H9 (cell line): Measurements from ENCODE around the gene SP4. TPM values are rescaled to one million over a fixed set of nuclear protein-coding genes. Genes with fewer than 3 reads are reported as not detected.

Experiments used
- DNase-seq: peaks from one replicate; pipeline ENCODE4 v3.0.0-alpha.2; 2017
- H2AFZ ChIP-seq: one replicate; pipeline ENCODE4 v1.6.1; 2013; ENCODE audit warnings: mild to moderate bottlenecking, low read length, control low read depth, moderate library complexity
- H2AK5ac ChIP-seq: 2 replicates; pipeline ENCODE4 v1.6.1; 2013; ENCODE audit warnings: low read length, control low read depth, mixed read lengths; ENCODE audit not compliant: insufficient read length
- H2BK120ac ChIP-seq: one replicate; pipeline ENCODE4 v1.6.1; 2013; ENCODE audit warnings: low read depth, mild to moderate bottlenecking, low read length, control low read depth, inconsistent platforms; ENCODE audit not compliant: poor library complexity, severe bottlenecking
- H2BK12ac ChIP-seq: 2 replicates; pipeline ENCODE4 v1.6.1; 2013; ENCODE audit warnings: low read length, control low read depth, mixed read lengths, low read depth; ENCODE audit not compliant: insufficient read length
- H2BK15ac ChIP-seq: 2 replicates; pipeline ENCODE4 v1.6.1; 2013; ENCODE audit warnings: low read depth, low read length, control low read depth
- H2BK20ac ChIP-seq: one replicate; pipeline ENCODE4 v1.6.1; 2013; ENCODE audit warnings: low read depth, mild to moderate bottlenecking, low read length, control low read depth, inconsistent platforms; ENCODE audit not compliant: poor library complexity, severe bottlenecking
- H2BK5ac ChIP-seq: 2 replicates; pipeline ENCODE4 v1.6.1; 2013; ENCODE audit warnings: low read length, control low read depth, mixed read lengths; ENCODE audit not compliant: insufficient read length
- H3K14ac ChIP-seq: 2 replicates; pipeline ENCODE4 v1.6.1; 2013; ENCODE audit warnings: low read length, control low read depth; ENCODE audit not compliant: insufficient read depth
- H3K18ac ChIP-seq: 2 replicates; pipeline ENCODE4 v1.6.1; 2013; ENCODE audit warnings: low read depth, mild to moderate bottlenecking, mixed read lengths, low read length, control low read depth; ENCODE audit not compliant: insufficient read length
- H3K23ac ChIP-seq: 2 replicates; pipeline ENCODE4 v1.6.1; 2013; ENCODE audit warnings: low read length, control low read depth, mixed read lengths, low read depth; ENCODE audit not compliant: insufficient read length
- H3K23me2 ChIP-seq: 2 replicates; pipeline ENCODE4 v1.6.1; 2013; ENCODE audit warnings: low read depth, mild to moderate bottlenecking, mixed read lengths, low read length, control low read depth; ENCODE audit not compliant: insufficient read length, poor library complexity, severe bottlenecking
- H3K27ac ChIP-seq: 2 replicates; pipeline ENCODE4 v1.5.1; 2013; ENCODE audit warnings: low read length, control low read depth, mixed read lengths, low read depth; ENCODE audit not compliant: insufficient read length
- H3K27me3 ChIP-seq: 2 replicates; pipeline ENCODE4 v1.6.1; 2013; ENCODE audit warnings: low read length, control low read depth, inconsistent platforms; ENCODE audit not compliant: insufficient read depth
- H3K4ac ChIP-seq: 2 replicates; pipeline ENCODE4 v1.6.1; 2013; ENCODE audit warnings: low read depth, mild to moderate bottlenecking, control low read depth, inconsistent platforms, low read length, moderate library complexity
- H3K4me1 ChIP-seq: 2 replicates; pipeline ENCODE4 v1.6.1; 2013; ENCODE audit warnings: low read length, control low read depth, inconsistent platforms; ENCODE audit not compliant: insufficient read depth
- H3K4me2 ChIP-seq: 2 replicates; pipeline ENCODE4 v1.6.1; 2013; ENCODE audit warnings: low read length, control low read depth, mixed read lengths; ENCODE audit not compliant: insufficient read length, insufficient read depth
- H3K56ac ChIP-seq: 2 replicates; pipeline ENCODE4 v1.6.1; 2013; ENCODE audit warnings: low read depth, mild to moderate bottlenecking, mixed read lengths, low read length, control low read depth; ENCODE audit not compliant: insufficient read length
- H3K79me1 ChIP-seq: 2 replicates; pipeline ENCODE4 v1.6.1; 2013; ENCODE audit warnings: low read depth, mild to moderate bottlenecking, moderate library complexity, low read length, control low read depth, inconsistent platforms; ENCODE audit not compliant: insufficient read depth, poor library complexity, severe bottlenecking
- H3K79me2 ChIP-seq: 2 replicates; pipeline ENCODE4 v1.6.1; 2013; ENCODE audit warnings: low read length, control low read depth, inconsistent platforms; ENCODE audit not compliant: insufficient read depth
- H3K9ac ChIP-seq: 2 replicates; pipeline ENCODE4 v1.6.1; 2013; ENCODE audit warnings: low read length, control low read depth, mixed read lengths; ENCODE audit not compliant: insufficient read length; ENCODE audit errors: extremely low read depth
- H3K9me3 ChIP-seq: one replicate; pipeline ENCODE4 v1.6.1; 2013; ENCODE audit warnings: low read depth, low read length, inconsistent platforms; ENCODE audit not compliant: control insufficient read depth
- H3T11ph ChIP-seq: one replicate; pipeline ENCODE4 v1.6.1; 2013; ENCODE audit warnings: mild to moderate bottlenecking, low read length, control low read depth, inconsistent platforms
- H4K20me1 ChIP-seq: one replicate; pipeline ENCODE4 v1.6.1; 2013; ENCODE audit not compliant: control insufficient read depth, insufficient read length, insufficient read depth
- H4K5ac ChIP-seq: 2 replicates; pipeline ENCODE4 v1.6.1; 2013; ENCODE audit warnings: low read depth, mild to moderate bottlenecking, mixed read lengths, low read length, control low read depth; ENCODE audit not compliant: insufficient read length
- H4K8ac ChIP-seq: replicated peaks from 2 replicates; pipeline ENCODE4 v1.6.1; 2013; ENCODE audit warnings: low read length, control low read depth, mixed read lengths, low read depth; ENCODE audit not compliant: insufficient read length
- H4K91ac ChIP-seq: 2 replicates; pipeline ENCODE4 v1.6.1; 2013; ENCODE audit warnings: low read depth, mild to moderate bottlenecking, moderate library complexity, mixed read lengths, low read length, control low read depth; ENCODE audit not compliant: insufficient read length
- H3K27ac Mint-ChIP-seq, 3 experiments: 2 replicates in 2 of 3; 3 replicates in 1 of 3; pipeline ENCODE4 v1.8.0; 2020 to 2021; ENCODE audit warnings: mixed read lengths in 3 of 3, mild to moderate bottlenecking in 1 of 3, moderate library complexity in 1 of 3
- H3K27me3 Mint-ChIP-seq: 2 replicates; pipeline ENCODE4 v1.8.0; 2021; ENCODE audit warnings: low read depth, mild to moderate bottlenecking, moderate library complexity, mixed read lengths
- H3K36me3 Mint-ChIP-seq, 3 experiments: 2 replicates in 2 of 3; 3 replicates in 1 of 3; pipeline ENCODE4 v1.8.0; 2020 to 2021; ENCODE audit warnings: low read depth in 3 of 3, mixed read lengths in 3 of 3; ENCODE audit not compliant: insufficient read depth in 1 of 3
- H3K4me1 Mint-ChIP-seq, 2 experiments: 2 replicates each; pipeline ENCODE4 v1.8.0; 2020; ENCODE audit warnings: mixed read lengths in 2 of 2
- H3K4me3 Mint-ChIP-seq, 2 experiments: 2 replicates in 1 of 2; 3 replicates in 1 of 2; pipeline ENCODE4 v1.8.0; 2020 to 2021; ENCODE audit warnings: mild to moderate bottlenecking in 2 of 2, mixed read lengths in 2 of 2, moderate library complexity in 1 of 2
- H3K9me3 Mint-ChIP-seq, 2 experiments: 2 replicates in 1 of 2; 3 replicates in 1 of 2; pipeline ENCODE4 v1.8.0; 2020; ENCODE audit warnings: mild to moderate bottlenecking in 2 of 2, mixed read lengths in 2 of 2, moderate library complexity in 1 of 2
- total RNA-seq: library from RNA; stranded (reverse); gene quantifications from 2 replicates; pipeline ENCODE4 v1.2.1, GENCODE V29; 2021
- TF ChIP-seq, protein P1 (sequence below): fragments of 200-600 bp; sonication (generic); conservative IDR thresholded peaks from 3 replicates; pipeline ENCODE4 v1.8.0; 2021; ENCODE audit warnings: antibody characterized with exemption, mild to moderate bottlenecking

SP4 gene
- total RNA-seq, 1 experiment from 2014 or later: 19.4 TPM

DNA sequence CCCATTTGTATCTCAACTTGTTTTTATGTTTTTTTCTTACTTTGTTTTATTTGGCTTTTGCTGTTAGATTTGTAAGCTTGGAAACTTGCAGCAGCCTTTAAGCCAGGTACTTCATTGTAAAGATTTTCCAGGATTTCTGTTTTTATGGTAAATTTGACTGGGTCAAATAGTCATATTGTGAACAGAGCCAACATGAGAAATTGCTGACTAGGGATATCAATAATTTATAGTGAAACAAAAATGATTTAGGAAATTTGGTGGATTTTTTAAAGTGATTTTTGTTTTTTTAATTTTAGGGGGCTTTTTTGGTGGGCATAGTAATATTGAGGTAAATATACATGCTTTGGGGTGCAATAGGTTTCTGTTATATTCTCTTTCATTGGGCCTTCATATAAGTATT is 22.2 kb downstream of the SP4 start:
- no peaks in the 10 kb centered on the region for H3K23me2 ChIP-seq
- H3K56ac ChIP-seq: no peak overlapping the region
- peaks cover 6 to 10% of the 10 kb centered on the region in 2 experiments; a peak in 3 of 4 replicates for H3K4me1 Mint-ChIP-seq
- no peak overlapping the region for H2AFZ ChIP-seq
- no peak overlapping the region for H3K18ac ChIP-seq
- no peaks in the 10 kb centered on the region for H4K20me1 ChIP-seq
- no peaks in the 10 kb centered on the region; the same call in 1 of the 2 replicates for H3K79me2 ChIP-seq
- TF ChIP-seq, protein P1, sequence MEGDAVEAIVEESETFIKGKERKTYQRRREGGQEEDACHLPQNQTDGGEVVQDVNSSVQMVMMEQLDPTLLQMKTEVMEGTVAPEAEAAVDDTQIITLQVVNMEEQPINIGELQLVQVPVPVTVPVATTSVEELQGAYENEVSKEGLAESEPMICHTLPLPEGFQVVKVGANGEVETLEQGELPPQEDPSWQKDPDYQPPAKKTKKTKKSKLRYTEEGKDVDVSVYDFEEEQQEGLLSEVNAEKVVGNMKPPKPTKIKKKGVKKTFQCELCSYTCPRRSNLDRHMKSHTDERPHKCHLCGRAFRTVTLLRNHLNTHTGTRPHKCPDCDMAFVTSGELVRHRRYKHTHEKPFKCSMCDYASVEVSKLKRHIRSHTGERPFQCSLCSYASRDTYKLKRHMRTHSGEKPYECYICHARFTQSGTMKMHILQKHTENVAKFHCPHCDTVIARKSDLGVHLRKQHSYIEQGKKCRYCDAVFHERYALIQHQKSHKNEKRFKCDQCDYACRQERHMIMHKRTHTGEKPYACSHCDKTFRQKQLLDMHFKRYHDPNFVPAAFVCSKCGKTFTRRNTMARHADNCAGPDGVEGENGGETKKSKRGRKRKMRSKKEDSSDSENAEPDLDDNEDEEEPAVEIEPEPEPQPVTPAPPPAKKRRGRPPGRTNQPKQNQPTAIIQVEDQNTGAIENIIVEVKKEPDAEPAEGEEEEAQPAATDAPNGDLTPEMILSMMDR: no peak
- H3K27ac Mint-ChIP-seq: no peak overlapping the region
- no peak overlapping the region for H2BK5ac ChIP-seq
- H3K79me1 ChIP-seq: peaks cover 10% of the 10 kb centered on the region
- H2AK5ac ChIP-seq: no peak overlapping the region
- no peak overlapping the region for H3K23ac ChIP-seq
- no peak overlapping the region for H2BK12ac ChIP-seq
- no peaks in the 10 kb centered on the region for H3K27me3 Mint-ChIP-seq
- no peak for DNase-seq
- peaks cover 42 to 61% of the 10 kb centered on the region in 2 experiments for H3K9me3 Mint-ChIP-seq
- H3K27ac ChIP-seq: no peak overlapping the region
- no peaks in the 10 kb centered on the region for H3K27me3 ChIP-seq
- H3K4me3 Mint-ChIP-seq: no peak overlapping the region
- H2BK20ac ChIP-seq: no peak overlapping the region
- no peak overlapping the region for H3T11ph ChIP-seq
- peaks cover 73 to 84% (median 74%) of the 10 kb centered on the region in 3 experiments for H3K36me3 Mint-ChIP-seq
- H4K91ac ChIP-seq: no peak overlapping the region
- no peak overlapping the region for H3K9ac ChIP-seq
- no peak overlapping the region for H2BK120ac ChIP-seq
- H3K14ac ChIP-seq: no peak overlapping the region
- peaks cover 33% of the 10 kb centered on the region for H3K9me3 ChIP-seq
- no peaks in the 10 kb centered on the region for H3K4me1 ChIP-seq
- H4K8ac ChIP-seq: no peak overlapping the region
- no peak overlapping the region for H3K4ac ChIP-seq
- no peak overlapping the region for H3K4me2 ChIP-seq
- no peak overlapping the region for H4K5ac ChIP-seq
- H2BK15ac ChIP-seq: no peak overlapping the region
